GM12892 (cell line): Measurements from ENCODE around the gene SDHAF1.

Experiments used
- DNase-seq: peaks from one replicate; pipeline ENCODE4 v3.0.0; 2011; ENCODE audit not compliant: insufficient read length
- FAIRE-seq: peaks from 2 replicates; lab custom pipeline; 2011; peaks lifted over from hg19 to GRCh38; lab: Jason Lieb, UNC
- POLR2A ChIP-seq: IDR thresholded peaks from 2 replicates; pipeline ENCODE4 v1.6.1; 2011; ENCODE audit warnings: low read depth, low read length, control low read depth
- POLR2AphosphoS5 ChIP-seq: IDR thresholded peaks from 2 replicates; pipeline ENCODE4 v1.6.1; 2011; ENCODE audit warnings: low read depth, low read length, control low read depth
- TAF1 ChIP-seq: IDR thresholded peaks from 2 replicates; pipeline ENCODE4 v1.6.1; 2011; ENCODE audit warnings: low read depth, mild to moderate bottlenecking, control low read depth, low read length, borderline replicate concordance

Gene SDHAF1

DNA sequence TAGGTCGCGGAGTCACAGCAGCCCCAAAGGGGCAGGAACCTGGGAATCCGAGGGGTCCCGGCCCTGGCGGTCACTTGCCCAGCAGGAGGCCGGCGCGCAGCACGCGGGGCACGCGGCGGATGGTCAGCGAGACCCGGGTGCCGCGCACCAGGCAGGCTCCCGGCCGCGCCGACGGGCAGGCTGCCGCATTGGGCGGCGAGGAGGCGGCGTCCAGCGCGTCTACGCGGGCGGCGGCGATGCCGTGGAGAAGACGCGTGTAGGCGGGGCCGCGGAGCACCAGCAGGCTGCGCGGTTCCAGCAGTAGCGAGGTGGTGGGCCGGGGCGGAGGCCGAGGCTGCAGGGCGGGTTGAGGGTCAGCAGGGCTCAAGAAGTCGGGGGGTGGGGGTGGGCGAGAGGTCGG is 14.2 kb downstream of the SDHAF1 start:
- FAIRE-seq (peak; percentile 87), DNase-seq (peak; percentile 70)
- peak; percentile 47; the same call in 1 of the 2 replicates for TF ChIP-seq POLR2A
- TF ChIP-seq POLR2AphosphoS5 = no peak
- TF ChIP-seq TAF1 = no peak

DNA sequence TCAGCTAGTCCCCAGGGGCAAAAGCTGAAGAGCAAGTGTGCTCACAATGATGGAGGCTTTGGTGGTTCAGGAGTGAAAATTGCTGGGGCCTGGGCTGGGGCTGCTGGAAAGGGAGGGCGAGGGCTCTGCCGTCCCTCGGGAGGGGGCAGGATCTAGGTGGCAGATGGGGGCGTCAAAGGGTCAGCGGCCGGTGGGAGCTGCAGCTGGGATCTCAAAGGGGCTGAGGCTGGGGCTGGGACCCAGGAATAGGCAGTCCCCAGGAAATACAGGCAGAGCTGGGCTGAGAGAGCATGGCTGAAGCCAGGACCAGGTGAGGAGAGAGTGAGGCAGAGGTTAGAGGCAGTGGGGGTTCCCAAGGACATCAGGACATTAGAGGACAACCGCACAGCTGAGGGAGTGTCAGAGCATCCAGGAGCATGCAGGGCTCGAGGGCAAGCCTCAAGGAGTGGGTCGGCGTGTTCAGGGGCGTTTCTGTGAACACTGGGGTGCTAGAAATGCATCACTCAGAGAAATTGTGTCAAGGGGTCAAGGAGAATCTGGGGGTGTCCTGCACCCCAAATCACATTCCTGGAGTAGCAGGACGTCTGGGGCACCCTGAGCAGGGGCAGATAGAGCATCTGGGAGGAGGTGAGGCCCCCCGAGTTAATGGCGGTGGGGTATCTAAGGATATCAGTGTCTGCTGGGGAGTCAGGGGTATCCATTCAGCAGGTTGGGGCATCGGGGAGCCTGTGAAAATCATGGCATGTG is 14.8 kb downstream of the SDHAF1 start:
- FAIRE-seq (no peak), DNase-seq (no peak)
- no peak for TF ChIP-seq POLR2AphosphoS5
- TF ChIP-seq TAF1 = no peak
- no peak for TF ChIP-seq POLR2A

DNA sequence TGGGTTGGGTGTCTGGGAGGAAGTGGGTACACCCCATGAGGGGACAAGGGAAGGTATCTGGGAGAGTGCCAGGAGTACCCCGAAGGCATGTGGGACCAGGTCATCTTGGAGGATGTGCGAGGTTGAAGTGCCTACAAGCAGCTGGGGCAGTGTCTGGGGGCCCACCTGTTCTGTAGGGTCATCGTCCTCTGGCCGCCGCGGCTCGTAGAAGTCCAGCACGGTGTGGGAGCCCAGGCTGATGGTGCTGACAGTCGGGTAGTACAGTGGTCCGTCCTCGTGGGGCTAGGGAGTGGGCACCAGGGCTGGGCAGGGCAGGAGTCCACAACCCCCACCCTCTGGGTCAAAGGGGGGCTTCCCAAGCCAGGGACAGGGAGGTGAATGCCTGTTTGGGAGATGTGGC is 15.4 kb downstream of the SDHAF1 start:
- DNase-seq = no peak
- TF ChIP-seq POLR2A = no peak
- no peak for TF ChIP-seq POLR2AphosphoS5
- TF ChIP-seq TAF1 = no peak
- no peak for FAIRE-seq

DNA sequence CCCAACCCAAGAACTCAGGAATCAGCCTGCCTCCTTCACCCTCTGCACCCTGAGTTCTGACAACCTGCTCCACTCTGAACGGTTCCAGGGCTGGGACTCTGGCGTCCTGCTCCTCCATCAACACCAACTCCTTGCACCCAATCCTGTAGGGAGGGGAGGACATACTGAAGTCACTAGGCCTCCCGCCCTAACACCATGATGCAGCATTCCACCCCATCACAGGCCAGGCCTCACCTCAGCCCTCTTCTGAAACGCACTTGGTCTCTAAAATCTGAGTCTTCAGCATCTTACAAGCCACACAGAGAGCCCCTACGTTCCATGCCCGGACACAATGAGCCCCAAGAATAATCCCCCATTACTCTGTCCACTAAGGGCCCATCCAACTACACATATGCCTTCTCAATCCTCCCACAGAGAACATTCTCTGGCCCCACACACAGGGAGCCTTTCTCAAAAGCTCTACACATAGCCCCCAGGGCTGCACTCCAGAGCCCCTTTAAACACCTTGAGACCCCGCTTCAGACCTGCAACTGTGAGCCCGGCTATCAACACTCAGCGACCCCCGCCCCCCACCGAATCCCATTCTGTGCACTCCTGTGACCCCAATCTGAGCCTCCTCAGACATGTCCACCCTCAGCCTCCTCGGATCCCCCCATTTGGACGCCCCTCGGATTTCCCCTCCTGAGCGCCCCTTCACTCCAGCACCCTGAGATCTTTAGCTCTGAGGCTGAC is 18.5 kb downstream of the SDHAF1 start:
- FAIRE-seq (no peak), DNase-seq (no peak)
- TF ChIP-seq TAF1 (no peak), POLR2A (no peak), POLR2AphosphoS5 (no peak)

DNA sequence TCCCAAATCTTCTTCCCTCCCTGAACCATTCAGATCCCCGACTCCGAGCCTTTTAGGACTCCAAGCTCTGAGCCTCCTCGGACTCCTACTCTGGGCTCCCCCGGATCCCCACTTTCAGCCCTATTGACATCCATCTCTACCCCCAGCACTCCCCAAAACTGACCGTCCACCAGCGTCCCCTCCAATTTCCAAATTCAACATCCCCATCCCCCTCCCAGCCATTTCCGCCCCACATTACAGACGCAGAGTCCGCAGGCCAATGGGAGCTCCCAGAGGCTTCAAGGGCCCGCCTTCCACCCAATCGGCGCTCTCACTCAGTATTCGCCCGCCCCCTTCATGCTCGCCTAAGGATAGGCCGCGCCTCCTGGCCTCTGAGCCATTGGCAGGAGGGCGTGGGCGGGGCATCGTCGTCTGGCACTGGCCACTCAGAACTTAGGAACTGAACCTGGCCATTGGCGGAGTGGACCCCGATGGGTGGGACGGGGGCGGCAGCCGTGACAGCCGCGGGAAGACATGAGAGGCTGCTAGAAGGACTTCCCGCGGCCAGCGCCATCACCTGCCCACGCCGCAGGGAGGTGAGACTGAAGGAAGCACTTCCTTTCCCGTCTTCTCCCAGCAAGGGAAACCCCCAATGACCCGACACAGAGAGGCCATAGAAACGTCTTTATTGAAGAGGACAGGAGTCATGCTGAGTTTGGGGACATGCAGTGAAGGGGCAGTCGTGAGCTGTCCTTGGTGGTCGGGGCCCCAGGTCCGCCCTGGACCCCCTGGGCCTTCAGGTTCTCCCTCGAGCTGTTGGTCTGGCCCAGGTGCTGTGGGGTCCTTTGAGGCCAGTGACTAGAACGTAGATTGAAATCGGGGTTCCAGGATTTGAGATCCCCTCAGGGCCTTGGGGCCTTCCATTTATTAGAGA is 19.3 kb downstream of the SDHAF1 start, which contains the start of gene ALKBH6:
Gene ALKBH6, minus strand, starts transcription at position 202 of the 913 bp plus-strand sequence. CDS start 816 bp downstream, outside the sequence.
- peak; percentile 98 for FAIRE-seq
- peak; percentile 99 for DNase-seq

DNA sequence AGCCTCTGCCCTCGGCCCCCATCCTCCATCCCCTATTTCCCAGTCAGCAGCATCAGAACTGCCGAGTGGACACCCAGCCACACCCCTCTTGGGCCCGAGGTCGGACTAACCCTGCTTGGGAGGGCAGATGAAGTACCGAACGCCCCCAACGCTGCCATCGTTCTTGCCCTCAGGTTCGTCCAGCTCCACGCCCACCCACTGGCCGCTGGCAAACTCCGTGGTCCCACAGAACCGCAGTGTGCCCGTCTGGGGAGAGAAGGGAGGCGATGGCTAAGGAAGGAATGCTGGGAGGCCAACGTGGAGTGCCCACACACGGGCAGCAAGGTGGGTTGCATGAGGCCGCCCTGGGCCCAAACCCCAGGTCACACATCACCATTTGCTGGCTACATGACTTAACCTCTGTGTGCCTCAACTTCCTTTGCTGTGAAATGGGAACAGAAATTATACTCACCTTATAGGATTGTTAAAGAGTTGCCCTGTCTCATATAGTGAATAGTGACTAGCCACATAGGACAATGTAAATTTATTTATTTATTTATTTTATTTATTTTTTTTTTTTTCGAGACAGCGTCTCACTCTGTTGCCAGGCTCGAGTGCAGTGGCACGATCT is 24.2 kb downstream of the SDHAF1 start:
- FAIRE-seq = no peak
- DNase-seq = no peak
- TF ChIP-seq POLR2AphosphoS5 = no peak
- TF ChIP-seq TAF1 = no peak
- TF ChIP-seq POLR2A = no peak

More for the DNA sequence above, 19.3 kb downstream of the SDHAF1 start, which contains the start of gene ALKBH6:
- TF ChIP-seq POLR2A (peak; percentile 83), POLR2AphosphoS5 (peak; percentile 40; the same call in 1 of the 2 replicates), TAF1 (peak; percentile 59)

DNA sequence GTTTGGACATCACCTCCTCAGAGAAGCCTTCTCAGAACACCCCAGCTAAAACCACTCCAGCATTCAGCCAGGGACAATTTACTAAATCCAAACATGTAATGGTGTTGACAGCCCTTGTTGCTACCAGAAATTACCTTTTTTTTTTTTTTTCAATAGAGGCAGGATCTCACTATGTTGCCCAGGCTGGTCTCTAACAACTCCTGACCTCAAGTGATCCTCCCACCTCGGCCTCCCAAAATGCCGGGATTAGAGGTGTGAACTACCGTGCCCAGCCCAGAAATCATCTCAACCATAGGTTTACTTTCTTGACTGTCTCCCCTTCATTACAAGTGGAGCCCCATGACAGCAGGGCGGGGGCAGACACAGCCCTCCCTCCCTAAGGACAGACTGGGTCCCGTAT is 28.4 kb downstream of the SDHAF1 start:
- no peak for TF ChIP-seq TAF1
- TF ChIP-seq POLR2A = no peak
- no peak for TF ChIP-seq POLR2AphosphoS5
- no peak for FAIRE-seq
- DNase-seq = no peak

DNA sequence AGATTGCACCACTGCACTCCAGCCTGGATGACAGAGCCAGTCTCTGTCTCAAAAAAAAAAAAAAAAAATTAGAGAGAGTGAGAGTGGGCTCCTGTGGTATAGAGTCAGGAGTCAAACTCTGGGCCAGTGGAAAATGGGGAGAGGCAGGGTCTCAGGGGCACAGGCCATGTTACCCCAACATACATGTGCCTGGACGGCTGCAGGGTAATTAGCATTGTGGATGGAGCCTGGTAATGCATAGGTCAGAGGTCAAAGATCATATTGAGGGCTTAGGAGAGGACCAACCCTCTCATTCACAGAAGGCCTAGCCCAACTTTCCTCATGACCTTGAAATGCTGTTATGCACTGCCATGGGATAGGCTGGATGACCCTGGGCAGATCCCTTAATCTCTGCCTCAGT is 30.6 kb downstream of the SDHAF1 start:
- DNase-seq = no peak
- no peak for FAIRE-seq
- TF ChIP-seq POLR2A = no peak
- no peak for TF ChIP-seq POLR2AphosphoS5
- TF ChIP-seq TAF1 = no peak

DNA sequence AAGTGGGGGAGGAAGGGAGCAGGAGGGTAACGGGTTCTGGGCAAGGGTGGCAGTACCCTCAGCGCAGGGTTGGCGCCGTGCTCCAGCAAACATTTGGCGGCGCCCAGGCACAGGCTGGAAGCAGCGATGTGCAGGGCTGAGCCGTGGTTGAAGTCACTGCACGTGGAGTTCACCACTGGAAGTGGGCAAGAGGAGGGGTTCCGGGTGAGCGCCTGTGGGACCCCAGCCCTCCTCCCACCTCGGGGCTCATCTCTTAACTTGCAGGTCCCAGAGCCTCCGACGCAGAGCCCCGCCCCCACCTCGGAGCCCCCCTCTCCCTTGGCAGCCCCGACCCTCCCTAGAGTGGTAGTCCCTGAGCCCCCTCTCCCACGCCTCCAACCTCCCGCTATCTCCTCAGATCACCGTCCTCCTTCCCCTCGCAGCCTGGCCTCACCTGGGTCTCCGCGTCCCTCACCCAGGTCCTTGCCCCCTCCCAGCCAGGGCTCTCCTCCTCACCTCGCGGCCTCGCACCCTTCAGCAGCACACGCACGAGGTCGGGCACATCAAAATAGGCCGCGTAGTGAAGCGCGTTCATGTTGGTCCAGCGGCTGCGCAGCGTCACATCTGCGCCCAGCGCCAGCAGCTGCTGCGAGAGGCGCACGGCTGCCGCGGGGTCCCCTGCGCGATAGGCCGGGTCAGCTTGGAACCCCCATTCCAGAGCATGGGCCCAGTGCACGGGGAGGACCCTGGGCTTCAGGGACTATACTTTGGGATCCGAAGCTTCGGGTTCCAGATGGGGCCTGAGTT is 31.3 kb downstream of the SDHAF1 start:
- DNase-seq (no peak), FAIRE-seq (no peak)
- TF ChIP-seq POLR2AphosphoS5 = no peak
- no peak for TF ChIP-seq POLR2A
- no peak for TF ChIP-seq TAF1

DNA sequence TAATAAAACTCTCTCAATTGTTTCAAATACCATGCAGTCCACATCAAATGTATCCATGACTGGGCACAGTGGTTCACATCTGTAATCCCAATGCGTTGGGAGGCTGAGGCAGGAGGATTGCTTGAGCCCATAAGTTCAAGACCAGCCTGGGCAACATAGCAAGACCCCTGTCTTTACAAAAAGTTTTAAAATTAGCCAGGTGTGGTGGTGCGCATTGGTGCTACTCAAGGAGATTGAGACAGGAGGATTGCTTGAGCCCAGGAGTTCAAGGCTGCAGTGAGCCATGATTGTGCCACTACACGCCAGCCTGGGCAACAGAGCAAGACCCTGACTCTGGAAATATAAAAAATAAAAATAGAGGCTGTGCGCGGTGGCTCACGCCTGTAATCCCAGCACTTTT is 32.7 kb downstream of the SDHAF1 start:
- no peak for FAIRE-seq
- TF ChIP-seq POLR2AphosphoS5 (no peak), TAF1 (no peak), POLR2A (no peak)
- DNase-seq = no peak

DNA sequence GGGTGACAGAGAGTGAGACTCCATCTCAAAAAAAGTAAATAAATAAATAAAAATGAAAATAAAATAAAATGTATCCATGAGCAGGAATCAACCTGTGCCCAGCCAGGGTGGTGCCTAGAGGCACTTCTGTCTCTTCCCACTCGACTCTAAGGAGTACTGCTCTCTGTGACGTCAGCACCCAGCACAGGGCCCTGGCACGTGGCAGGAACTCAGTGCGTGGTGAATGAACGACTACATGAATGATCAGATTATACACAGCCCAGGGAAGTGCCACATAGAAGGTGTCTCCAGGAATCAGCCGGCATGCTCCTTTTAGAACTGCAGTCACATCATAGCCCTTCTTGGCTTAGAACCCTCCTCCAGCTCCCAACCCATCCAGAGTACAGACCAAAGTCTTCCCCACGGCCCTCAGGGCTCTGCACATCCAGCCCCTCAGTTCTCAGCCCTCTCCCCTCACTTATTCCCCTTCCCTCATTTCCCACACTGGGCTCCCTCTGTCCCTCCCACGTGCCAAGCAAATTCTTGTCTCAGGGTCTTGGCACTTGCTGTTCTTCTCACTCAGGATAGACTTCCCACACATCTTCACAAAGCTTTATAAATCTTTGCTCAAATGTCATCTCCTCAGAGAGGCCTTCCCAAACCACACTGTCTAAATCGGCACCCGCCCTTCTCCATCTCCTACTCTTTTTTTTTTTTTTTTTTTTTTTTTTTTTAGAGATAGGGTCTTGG is 33.5 kb downstream of the SDHAF1 start:
- DNase-seq = no peak
- no peak for FAIRE-seq
- TF ChIP-seq TAF1 (no peak), POLR2A (no peak), POLR2AphosphoS5 (no peak)
